WERI-Rb-1 (cell line): ENCODE results near the gene KCNIP4.

Source experiments
- DNase-seq: peaks from one replicate; pipeline ENCODE4 v3.0.0-alpha.2; 2020
- H3K27ac ChIP-seq: fragments of 250-450 bp; sonication (Bioruptor Pico); 2 replicates; pipeline ENCODE4 v1.5.1; 2020; ENCODE audit warnings: mild to moderate bottlenecking, moderate library complexity
- H3K27me3 ChIP-seq: fragments of 250-450 bp; sonication (Bioruptor Pico); 2 replicates; pipeline ENCODE4 v1.5.1; 2021; ENCODE audit warnings: mild to moderate bottlenecking, low read depth, moderate library complexity; ENCODE audit not compliant: insufficient read depth, severe bottlenecking
- H3K36me3 ChIP-seq: fragments of 250-450 bp; sonication (Bioruptor Pico); 2 replicates; pipeline ENCODE4 v1.5.1; 2020; ENCODE audit warnings: mild to moderate bottlenecking, moderate library complexity
- H3K4me3 ChIP-seq: 2 replicates; pipeline ENCODE4 v1.5.1; 2011; ENCODE audit warnings: low read depth, mild to moderate bottlenecking, control low read depth, low read length
- H3K9me3 ChIP-seq: fragments of 250-450 bp; sonication (Bioruptor Pico); 2 replicates; pipeline ENCODE4 v1.5.1; 2021; ENCODE audit warnings: mild to moderate bottlenecking, moderate library complexity; ENCODE audit not compliant: severe bottlenecking
- TF ChIP-seq, protein P1 (sequence below): IDR thresholded peaks from 2 replicates; pipeline ENCODE4 v1.5.1; 2011; ENCODE audit warnings: low read depth, mild to moderate bottlenecking, control low read depth, inconsistent platforms, low read length

KCNIP4 gene

DNA sequence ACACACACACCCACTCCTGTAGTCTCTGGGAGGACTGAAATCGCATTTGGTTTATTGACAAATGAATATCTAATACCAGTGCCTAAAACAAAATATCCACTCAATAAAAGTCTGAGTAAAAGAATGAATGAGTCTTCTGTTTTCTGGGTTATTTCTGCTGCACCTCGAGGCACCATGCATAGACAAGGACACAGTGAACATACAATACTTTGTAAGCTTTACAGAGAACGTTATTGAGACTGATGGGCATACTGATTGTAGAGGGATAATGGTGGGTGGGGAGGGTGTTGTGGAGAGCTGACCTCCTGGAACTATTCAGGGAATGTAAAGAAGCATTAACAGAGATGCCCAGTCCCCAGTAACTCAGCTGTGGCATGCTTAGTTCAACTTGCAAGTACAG lies 14.1 kb upstream of the KCNIP4 start:
- TF ChIP-seq, protein P1, sequence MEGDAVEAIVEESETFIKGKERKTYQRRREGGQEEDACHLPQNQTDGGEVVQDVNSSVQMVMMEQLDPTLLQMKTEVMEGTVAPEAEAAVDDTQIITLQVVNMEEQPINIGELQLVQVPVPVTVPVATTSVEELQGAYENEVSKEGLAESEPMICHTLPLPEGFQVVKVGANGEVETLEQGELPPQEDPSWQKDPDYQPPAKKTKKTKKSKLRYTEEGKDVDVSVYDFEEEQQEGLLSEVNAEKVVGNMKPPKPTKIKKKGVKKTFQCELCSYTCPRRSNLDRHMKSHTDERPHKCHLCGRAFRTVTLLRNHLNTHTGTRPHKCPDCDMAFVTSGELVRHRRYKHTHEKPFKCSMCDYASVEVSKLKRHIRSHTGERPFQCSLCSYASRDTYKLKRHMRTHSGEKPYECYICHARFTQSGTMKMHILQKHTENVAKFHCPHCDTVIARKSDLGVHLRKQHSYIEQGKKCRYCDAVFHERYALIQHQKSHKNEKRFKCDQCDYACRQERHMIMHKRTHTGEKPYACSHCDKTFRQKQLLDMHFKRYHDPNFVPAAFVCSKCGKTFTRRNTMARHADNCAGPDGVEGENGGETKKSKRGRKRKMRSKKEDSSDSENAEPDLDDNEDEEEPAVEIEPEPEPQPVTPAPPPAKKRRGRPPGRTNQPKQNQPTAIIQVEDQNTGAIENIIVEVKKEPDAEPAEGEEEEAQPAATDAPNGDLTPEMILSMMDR: no peak
- H3K4me3 ChIP-seq: no peak overlapping the region
- no peaks in the 10 kb centered on the region for H3K27me3 ChIP-seq
- DNase-seq: no peak
- no peak overlapping the region for H3K27ac ChIP-seq
- no peaks in the 10 kb centered on the region for H3K9me3 ChIP-seq
- no peaks in the 10 kb centered on the region for H3K36me3 ChIP-seq

DNA sequence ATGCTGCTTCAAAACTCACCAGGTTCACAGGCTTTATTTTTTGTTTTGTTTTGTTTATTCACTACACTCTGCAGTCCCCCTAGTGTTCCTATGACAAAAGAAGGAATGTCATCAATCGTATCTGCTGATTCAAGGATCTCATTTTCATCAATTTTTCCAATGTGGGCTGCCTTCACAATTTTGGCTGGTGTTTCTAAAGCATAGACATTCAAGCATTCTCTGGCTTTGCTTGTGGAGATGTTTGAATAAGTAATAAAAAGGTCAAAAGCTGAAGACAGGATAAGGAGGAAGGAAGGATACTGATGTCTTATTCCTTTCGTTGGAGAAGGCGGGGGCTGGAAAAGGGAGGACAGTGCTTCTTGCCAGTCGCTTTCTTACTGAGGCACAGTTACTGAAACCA lies 12.2 kb upstream of the KCNIP4 start:
- H3K9me3 ChIP-seq: no peaks in the 10 kb centered on the region
- H3K4me3 ChIP-seq: no peak overlapping the region
- H3K36me3 ChIP-seq: no peaks in the 10 kb centered on the region
- H3K27ac ChIP-seq: no peak overlapping the region
- H3K27me3 ChIP-seq: no peaks in the 10 kb centered on the region
- DNase-seq: no peak
- TF ChIP-seq, protein P1: no peak

DNA sequence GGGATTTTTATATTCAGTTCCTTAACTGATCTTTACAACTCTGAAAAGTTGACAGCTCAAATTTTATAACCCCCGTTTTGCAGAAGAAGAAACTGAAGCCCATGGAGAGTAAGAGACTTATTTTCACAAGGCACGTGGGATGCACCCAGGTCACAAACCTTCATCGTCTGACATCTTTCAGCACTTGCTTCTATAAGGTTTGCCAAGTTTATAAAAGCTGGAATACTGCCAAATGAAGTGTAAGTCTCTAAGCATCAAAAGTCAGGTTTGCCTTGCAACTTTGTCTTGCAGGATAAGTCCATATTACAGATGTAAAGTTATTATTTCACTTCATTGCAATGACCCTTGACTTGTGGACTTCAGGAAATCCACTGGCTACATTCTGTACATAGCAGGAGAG lies 6.3 kb upstream of the KCNIP4 start:
- H3K27ac ChIP-seq: no peak overlapping the region
- no peak overlapping the region for H3K4me3 ChIP-seq
- TF ChIP-seq, protein P1: no peak
- H3K27me3 ChIP-seq: no peaks in the 10 kb centered on the region
- H3K9me3 ChIP-seq: no peaks in the 10 kb centered on the region
- no peak for DNase-seq
- H3K36me3 ChIP-seq: no peaks in the 10 kb centered on the region

- TF ChIP-seq, protein P1: no peak
- Histone ChIP-seq H3K27ac (no peak overlapping the region), H3K9me3 (no peaks in the 10 kb centered on the region), H3K36me3 (no peaks in the 10 kb centered on the region), H3K27me3 (no peaks in the 10 kb centered on the region), H3K4me3 (no peak overlapping the region)
- DNase-seq: no peak
Measured at GRCh38 chr4:21953653-21954052, 5.1 kb upstream of the KCNIP4 start.

DNA sequence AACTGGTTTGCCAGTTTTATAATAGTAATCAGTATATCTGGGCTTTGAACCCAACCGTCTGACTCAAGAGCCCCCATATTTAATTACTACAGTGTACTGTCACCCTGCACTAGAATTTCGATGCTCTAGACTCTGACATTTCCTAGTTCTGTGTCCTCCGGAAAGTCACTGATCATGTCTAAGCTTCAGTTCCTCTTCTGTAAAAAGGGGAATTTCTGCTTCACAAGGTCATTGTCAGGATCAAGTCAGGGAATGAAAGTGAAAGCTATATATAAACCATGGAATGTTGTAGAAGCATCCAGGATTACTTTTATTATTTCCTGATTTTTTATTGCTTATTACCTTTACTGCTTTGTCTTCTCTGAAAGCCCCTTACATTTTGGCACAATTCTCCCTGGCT lies 4.0 kb upstream of the KCNIP4 start:
- no peaks in the 10 kb centered on the region; the same call in 1 of the 2 replicates for H3K36me3 ChIP-seq
- H3K27ac ChIP-seq: no peak overlapping the region
- no peaks in the 10 kb centered on the region for H3K9me3 ChIP-seq
- no peak for DNase-seq
- H3K4me3 ChIP-seq: no peak overlapping the region
- no peaks in the 10 kb centered on the region for H3K27me3 ChIP-seq
- TF ChIP-seq, protein P1: no peak

DNA sequence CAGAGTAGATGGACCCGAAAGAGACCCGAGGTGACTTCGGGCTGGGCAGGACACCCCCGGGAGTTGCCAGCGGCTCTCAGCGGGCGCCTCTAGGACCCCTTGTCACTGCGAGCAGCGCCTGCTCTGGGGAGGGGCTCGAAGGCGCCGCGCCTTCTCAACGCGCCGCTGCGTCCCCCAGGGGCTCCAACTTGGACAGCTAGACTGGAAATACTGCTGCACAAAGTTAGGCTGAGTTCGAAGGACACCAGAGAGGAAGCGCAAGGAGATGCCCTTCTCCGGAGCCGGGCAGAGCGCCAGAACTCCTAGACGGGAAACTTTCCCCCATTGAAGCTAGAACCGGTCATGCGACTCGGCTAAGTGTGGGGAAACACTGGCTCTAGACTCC lies 493 bp upstream of the KCNIP4 start:
- H3K36me3 ChIP-seq: no peaks in the 10 kb centered on the region; the same call in 1 of the 2 replicates
- TF ChIP-seq, protein P1: no peak
- peak overlapping the region; percentile 52 for H3K27ac ChIP-seq
- H3K4me3 ChIP-seq: peak overlapping the region; percentile 43
- no peaks in the 10 kb centered on the region for H3K27me3 ChIP-seq
- no peak for DNase-seq
- H3K9me3 ChIP-seq: no peaks in the 10 kb centered on the region
